SU-DHL-6 (cell line): ENCODE data around the gene SUCO.

Experiments used
- H2AFZ ChIP-seq: fragments of 200-600 bp; sonication (generic); 2 replicates; pipeline ENCODE4 v1.6.1; 2014; ENCODE audit warnings: low read depth, mild to moderate bottlenecking, moderate library complexity, mixed read lengths, antibody characterized with exemption, low read length; ENCODE audit not compliant: severe bottlenecking
- H3F3A ChIP-seq: fragments of 200-600 bp; shearing (Covaris generic); 2 replicates; pipeline ENCODE4 v1.6.0; 2016; ENCODE audit warnings: antibody characterized with exemption, mild to moderate bottlenecking; ENCODE audit not compliant: insufficient read depth
- H3K27ac ChIP-seq: fragments of 200-600 bp; sonication (generic); 2 replicates; pipeline ENCODE4 v1.5.1; 2016; ENCODE audit warnings: low read depth, mild to moderate bottlenecking, low read length, moderate library complexity, mixed read lengths
- H3K27me3 ChIP-seq: fragments of 200-600 bp; sonication (generic), shearing (Covaris generic); 2 replicates; pipeline ENCODE4 v1.6.0; 2014; ENCODE audit warnings: mild to moderate bottlenecking, low read length
- H3K36me3 ChIP-seq: fragments of 200-600 bp; sonication (generic); 2 replicates; pipeline ENCODE4 v1.6.1; 2014; ENCODE audit warnings: mild to moderate bottlenecking, low read length, mixed read lengths
- H3K4me2 ChIP-seq: fragments of 300-600, 200-600 bp; shearing (Covaris generic), sonication (generic); 2 replicates; pipeline ENCODE4 v1.6.0; 2014; ENCODE audit warnings: low read length, low read depth, mild to moderate bottlenecking; ENCODE audit not compliant: poor library complexity, severe bottlenecking
- H3K4me3 ChIP-seq: fragments of 200-600 bp; sonication (generic); 2 replicates; pipeline ENCODE4 v1.5.1; 2014; ENCODE audit warnings: antibody characterized with exemption, low read length, mild to moderate bottlenecking, mixed read lengths; ENCODE audit not compliant: insufficient read depth, poor library complexity, severe bottlenecking
- H3K79me2 ChIP-seq: fragments of 200-600 bp; sonication (generic); 2 replicates; pipeline ENCODE4 v1.6.1; 2014; ENCODE audit warnings: mild to moderate bottlenecking, low read length, moderate library complexity; ENCODE audit not compliant: insufficient read depth
- H3K9ac ChIP-seq: fragments of 200-600 bp; sonication (generic); 2 replicates; pipeline ENCODE4 v1.7.0; 2014; ENCODE audit warnings: mild to moderate bottlenecking, low read length
- H3K9me2 ChIP-seq: fragments of 200-600 bp; sonication (generic); replicated peaks from 2 replicates; pipeline ENCODE4 v1.6.1; 2014; ENCODE audit warnings: low read length; ENCODE audit not compliant: insufficient read depth
- H3K9me3 ChIP-seq: fragments of 200-600 bp; sonication (generic); 2 replicates; pipeline ENCODE4 v1.6.1; 2014; ENCODE audit warnings: low read length, mixed read lengths; ENCODE audit not compliant: insufficient read depth
- H4K20me1 ChIP-seq: fragments of 200-600 bp; sonication (generic); 2 replicates; pipeline ENCODE4 v1.6.1; 2014; ENCODE audit warnings: low read depth, mild to moderate bottlenecking, antibody characterized with exemption, low read length, moderate library complexity, mixed read lengths
- CTCF ChIP-seq: fragments of 200-600 bp; sonication (generic); IDR thresholded peaks from one replicate; pipeline ENCODE4 v1.5.1; 2017; ENCODE audit warnings: antibody characterized with exemption, mild to moderate bottlenecking, low read length, moderate library complexity; ENCODE audit not compliant: insufficient read depth, poor library complexity, severe bottlenecking
- EZH2phosphoT487 ChIP-seq: fragments of 200-600 bp; sonication (generic), shearing (Covaris generic); conservative IDR thresholded peaks from 2 replicates; pipeline ENCODE4 v1.6.1; 2018; ENCODE audit warnings: mild to moderate bottlenecking, antibody characterized with exemption, low read length, moderate library complexity, mixed read lengths

Gene SUCO

GRCh38 chr1:172485626-172486025, 47.3 kb upstream of the SUCO start:
- Histone ChIP-seq H3F3A (no peaks in the 10 kb centered on the region), H3K79me2 (no peaks in the 10 kb centered on the region), H2AFZ (no peak overlapping the region), H3K4me3 (no peak overlapping the region), H4K20me1 (no peaks in the 10 kb centered on the region), H3K9ac (no peak overlapping the region), H3K36me3 (no peaks in the 10 kb centered on the region), H3K27me3 (no peaks in the 10 kb centered on the region), H3K9me3 (no peaks in the 10 kb centered on the region), H3K9me2 (no peaks in the 10 kb centered on the region), H3K4me2 (no peak overlapping the region), H3K27ac (no peak overlapping the region)
- no peak for TF ChIP-seq CTCF
- TF ChIP-seq EZH2phosphoT487: no peak

GRCh38 chr1:172486805-172487454, 46.0 kb upstream of the SUCO start:
- Histone ChIP-seq H3F3A (no peaks in the 10 kb centered on the region), H3K9ac (no peak overlapping the region), H3K9me3 (no peaks in the 10 kb centered on the region), H3K27me3 (no peaks in the 10 kb centered on the region), H3K79me2 (no peaks in the 10 kb centered on the region), H3K9me2 (no peaks in the 10 kb centered on the region), H3K36me3 (no peaks in the 10 kb centered on the region), H3K4me2 (no peak overlapping the region), H3K4me3 (no peak overlapping the region), H2AFZ (no peak overlapping the region), H3K27ac (no peak overlapping the region), H4K20me1 (no peaks in the 10 kb centered on the region)
- no peak for TF ChIP-seq EZH2phosphoT487
- no peak for TF ChIP-seq CTCF

GRCh38 chr1:172487550-172487949, 45.4 kb upstream of the SUCO start:
- no peaks in the 10 kb centered on the region for H3K27me3 ChIP-seq
- no peak overlapping the region for H3K9ac ChIP-seq
- H3K4me2 ChIP-seq: no peak overlapping the region
- no peaks in the 10 kb centered on the region for H3K9me2 ChIP-seq
- H3K27ac ChIP-seq: no peak overlapping the region
- H2AFZ ChIP-seq: no peak overlapping the region
- H3K9me3 ChIP-seq: no peaks in the 10 kb centered on the region
- H3K4me3 ChIP-seq: no peak overlapping the region
- no peaks in the 10 kb centered on the region for H3K36me3 ChIP-seq
- no peaks in the 10 kb centered on the region for H3F3A ChIP-seq
- no peaks in the 10 kb centered on the region for H4K20me1 ChIP-seq
- no peaks in the 10 kb centered on the region for H3K79me2 ChIP-seq
- TF ChIP-seq CTCF (no peak), EZH2phosphoT487 (no peak)
